ENCODE results near the gene ADAMTSL1. TPM values are rescaled to one million over a fixed set of nuclear protein-coding genes. Genes with fewer than 3 reads are reported as not detected.

ADAMTSL1 gene
- total RNA-seq, 2 donors from 2014 or later = 13.5 to 18.9 TPM

DNA sequence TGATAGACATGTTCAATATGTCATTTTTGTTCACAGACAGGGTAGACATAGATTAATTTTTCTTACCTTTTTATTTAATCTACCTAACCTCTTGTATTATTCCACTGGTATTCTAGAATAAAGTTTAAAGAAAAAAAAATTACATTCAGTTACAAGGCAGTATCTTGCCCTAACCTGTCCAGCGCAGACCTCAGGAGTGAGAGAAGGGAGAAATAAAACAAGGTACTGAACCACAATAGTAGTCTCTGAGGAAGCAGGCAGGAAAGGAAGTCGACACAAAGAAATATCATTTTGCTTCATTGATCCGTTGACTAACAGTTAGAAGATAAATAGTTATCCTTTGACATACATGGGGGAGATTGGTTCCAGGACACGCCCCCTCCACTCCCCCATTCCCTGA, 12.5 kb upstream of the ADAMTSL1 start:
- intact Hi-C loops (cut with DNase I, micrococcal nuclease) = no loop called here
- no peak for DNase-seq

DNA sequence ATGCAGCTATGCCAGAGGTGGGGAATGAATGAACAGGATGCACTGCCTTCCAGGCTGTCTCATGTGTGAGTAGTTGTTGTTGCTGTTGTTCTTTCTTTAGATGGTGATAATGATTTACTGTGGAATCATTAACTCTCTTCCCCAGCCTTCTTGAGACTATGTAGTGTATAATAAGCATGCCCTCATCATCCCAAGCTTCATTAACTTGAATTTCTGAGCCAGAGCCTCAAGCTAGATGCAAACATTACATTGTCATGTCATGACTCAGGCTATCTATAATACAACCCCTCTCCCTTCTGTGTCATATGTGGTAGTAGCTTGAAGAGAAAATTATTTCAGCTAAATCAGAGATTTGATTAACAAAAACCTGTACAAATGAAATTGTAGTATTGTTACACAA, 10.0 kb upstream of the ADAMTSL1 start:
- ATAC-seq (no peak), DNase-seq (no peak)
- intact Hi-C loops (cut with DNase I, micrococcal nuclease) = no loop called here

More for the DNA sequence above, 12.5 kb upstream of the ADAMTSL1 start:
- no peak for ATAC-seq

DNA sequence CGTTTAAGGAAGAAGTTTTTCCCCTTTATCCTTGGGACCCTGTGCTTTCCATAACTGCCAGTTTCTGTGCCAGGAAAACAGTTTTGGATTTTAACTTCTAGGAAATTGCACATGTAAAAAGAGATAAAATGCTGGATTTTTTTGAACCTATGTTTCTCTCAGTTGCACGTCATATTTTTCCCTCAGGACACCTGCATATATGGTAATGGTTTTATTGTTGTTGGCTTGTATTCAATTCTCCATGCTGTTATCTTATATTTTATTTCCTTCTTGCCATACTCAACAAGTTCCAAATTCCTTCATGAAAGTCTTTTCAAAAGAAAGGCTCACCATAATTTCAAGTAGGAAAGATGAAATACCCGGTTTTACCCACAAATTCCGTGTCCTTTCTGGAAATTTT, 7.9 kb upstream of the ADAMTSL1 start:
- ATAC-seq = peak; percentile 90
- no peak for DNase-seq
- intact Hi-C loops (cut with DNase I, micrococcal nuclease) = no loop called here

DNA sequence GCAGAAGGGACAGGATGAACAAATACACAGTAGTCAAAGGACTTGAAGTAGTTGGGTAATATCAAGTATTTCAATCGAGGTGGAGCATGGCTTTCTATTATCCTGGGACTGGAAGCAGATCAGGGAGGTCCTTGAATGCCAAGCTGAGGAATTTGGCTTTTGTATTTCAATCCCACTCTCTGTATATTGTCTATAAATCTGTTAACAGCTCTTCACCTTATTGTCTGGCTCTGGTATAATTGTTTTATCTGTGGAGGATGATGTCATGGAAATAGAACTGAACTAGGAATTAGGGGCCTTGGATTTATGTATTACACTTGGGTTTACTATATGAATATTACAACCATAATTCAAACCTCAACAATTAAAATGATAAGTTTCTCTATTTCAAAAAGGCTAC, 6.3 kb upstream of the ADAMTSL1 start:
- DNase-seq (no peak), ATAC-seq (no peak)
- intact Hi-C loops (cut with DNase I, micrococcal nuclease) = no loop called here

DNA sequence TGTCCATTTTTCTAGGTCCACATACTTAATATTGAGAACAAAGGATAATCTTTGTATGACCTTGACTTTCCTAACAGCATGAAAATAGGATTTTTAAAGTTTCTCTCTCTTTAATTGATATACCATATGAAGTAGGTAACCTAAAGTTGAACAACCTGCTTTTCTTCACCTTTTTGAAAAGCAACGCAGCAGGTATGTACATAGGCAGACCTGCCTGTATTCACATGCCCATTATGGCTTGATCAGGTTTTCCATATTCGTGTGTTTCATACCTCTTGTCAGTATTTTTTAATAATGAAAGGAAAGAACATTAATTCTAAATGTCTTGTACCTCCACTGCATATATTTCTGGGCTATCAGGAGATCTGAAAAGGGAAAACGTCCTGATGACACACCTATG, 1.5 kb upstream of the ADAMTSL1 start:
- intact Hi-C loops (cut with DNase I, micrococcal nuclease) = no loop called here
- ATAC-seq = no peak
- DNase-seq = no peak

GRCh38 chr9:18472841-18473251, 1.1 kb upstream of the ADAMTSL1 start:
- DNase-seq (no peak), ATAC-seq (peak; percentile 34)
- intact Hi-C loops (cut with DNase I, micrococcal nuclease) = no loop called here

DNA sequence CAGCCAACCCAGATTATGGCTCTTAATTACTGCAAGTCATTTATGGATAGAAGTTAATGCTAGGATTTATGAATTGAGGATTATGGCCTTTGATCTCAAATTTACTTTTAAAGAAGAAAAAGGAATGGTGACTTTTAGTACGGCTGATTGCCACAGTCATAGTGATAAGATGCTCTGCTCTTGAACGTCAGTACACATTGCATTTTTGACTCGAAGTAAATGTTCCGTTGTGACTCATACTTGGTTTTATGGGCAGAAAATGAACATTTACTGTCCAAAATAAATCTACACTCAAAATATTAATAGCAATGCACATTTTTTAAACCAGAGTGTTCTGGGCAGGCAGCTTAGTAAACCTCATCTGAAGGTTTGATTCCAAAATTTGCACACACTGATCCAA, 830 bp downstream of the ADAMTSL1 start:
- ATAC-seq (no peak), DNase-seq (no peak)
- intact Hi-C loops (cut with DNase I, micrococcal nuclease) = no loop called here

GRCh38 chr9:18477121-18477660, 3.2 kb downstream of the ADAMTSL1 start:
- intact Hi-C loops (cut with DNase I, micrococcal nuclease) = no loop called here

GRCh38 chr9:18477719-18478118, 3.8 kb downstream of the ADAMTSL1 start:
- intact Hi-C loops (cut with DNase I, micrococcal nuclease) = no loop called here
- ATAC-seq (no peak), DNase-seq (no peak)

More at GRCh38 chr9:18477121-18477660, 3.2 kb downstream of the ADAMTSL1 start:
- no peak for DNase-seq
- ATAC-seq = no peak

DNA sequence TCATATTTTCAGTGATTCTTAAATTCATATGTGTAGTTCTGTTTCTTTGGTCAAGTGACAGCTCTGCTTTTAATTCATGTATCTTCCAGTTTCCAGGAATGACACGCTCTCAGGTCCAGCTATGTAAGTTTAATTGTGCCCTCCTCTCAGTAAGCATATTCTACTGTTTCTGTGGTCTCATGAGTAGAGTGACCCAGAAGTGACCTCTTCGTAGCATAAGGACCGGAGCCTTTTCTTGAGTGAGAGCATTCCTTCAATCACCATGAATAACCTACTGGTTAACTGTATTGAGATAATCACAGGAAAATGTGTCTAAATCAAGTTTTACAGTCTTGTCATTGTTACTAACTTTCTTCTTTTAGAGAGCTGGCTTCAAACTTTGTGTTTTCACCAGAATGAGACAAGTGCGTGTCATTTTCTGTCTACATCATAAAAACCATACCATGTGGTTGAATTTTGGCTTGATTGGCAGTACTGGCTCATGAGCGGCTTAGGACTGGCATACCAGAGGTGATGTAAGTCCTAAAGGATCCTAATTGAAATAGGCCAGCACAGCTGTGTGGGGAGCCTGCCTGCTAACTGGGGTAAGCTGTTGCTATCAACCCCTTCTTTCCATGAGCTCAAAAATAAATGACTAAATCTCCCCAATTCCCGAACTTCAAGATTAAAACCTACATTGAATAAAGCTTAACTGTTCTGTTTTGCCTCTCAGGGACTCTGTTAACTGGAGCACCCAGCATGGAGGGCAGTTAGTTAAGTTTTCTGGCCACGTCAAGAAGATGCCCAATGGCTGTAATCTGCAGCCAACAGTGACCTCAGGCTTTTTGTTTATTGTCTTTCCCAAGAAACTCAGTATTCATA, 4.8 kb downstream of the ADAMTSL1 start:
- intact Hi-C loops (cut with DNase I, micrococcal nuclease) = no loop called here
- DNase-seq (no peak), ATAC-seq (no peak)

- no peak for DNase-seq
- ATAC-seq = no peak
Observed at GRCh38 chr9:18479405-18479804, 5.5 kb downstream of the ADAMTSL1 start.

GRCh38 chr9:18480662-18481093, 6.7 kb downstream of the ADAMTSL1 start:
- ATAC-seq (no peak), DNase-seq (no peak)
- intact Hi-C loops (cut with DNase I, micrococcal nuclease) = no loop called here

More at GRCh38 chr9:18479405-18479804, 5.5 kb downstream of the ADAMTSL1 start:
- intact Hi-C loops (cut with DNase I, micrococcal nuclease) = no loop called here

DNA sequence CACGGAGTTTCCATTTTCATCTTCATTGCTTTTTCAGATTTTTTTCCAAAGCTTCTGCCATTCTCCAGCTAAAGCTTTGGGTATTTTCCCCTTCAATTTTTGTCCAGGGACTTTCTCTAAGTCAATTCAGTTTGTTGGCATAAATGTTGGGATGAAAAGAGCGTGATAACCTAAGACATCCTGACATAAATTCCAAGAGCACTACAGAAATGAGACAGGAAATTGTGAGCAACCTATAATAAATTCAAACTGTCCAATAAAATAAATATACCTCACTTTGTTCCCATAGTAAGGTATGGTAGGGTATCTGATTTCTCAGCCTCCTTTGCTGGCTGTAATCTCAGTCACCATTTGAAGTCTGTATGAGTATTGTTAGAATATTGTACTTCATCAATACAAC, 8.4 kb downstream of the ADAMTSL1 start:
- DNase-seq = no peak
- no peak for ATAC-seq
- intact Hi-C loops (cut with DNase I, micrococcal nuclease) = no loop called here

GRCh38 chr9:18485714-18486113, 11.8 kb downstream of the ADAMTSL1 start:
- DNase-seq (no peak), ATAC-seq (no peak)
- intact Hi-C loops (cut with DNase I, micrococcal nuclease) = no loop called here

- no peak for ATAC-seq
- no peak for DNase-seq
- intact Hi-C loops (cut with DNase I, micrococcal nuclease) = no loop called here
Observed at GRCh38 chr9:18487611-18488010, 13.7 kb downstream of the ADAMTSL1 start.

GRCh38 chr9:18488886-18489285, 14.9 kb downstream of the ADAMTSL1 start:
- intact Hi-C loops (cut with DNase I, micrococcal nuclease) = no loop called here
- ATAC-seq (no peak), DNase-seq (no peak)

GRCh38 chr9:18489861-18490260, 15.9 kb downstream of the ADAMTSL1 start:
- intact Hi-C loops (cut with DNase I, micrococcal nuclease) = no loop called here
- no peak for ATAC-seq
- no peak for DNase-seq

- DNase-seq (no peak), ATAC-seq (no peak)
- intact Hi-C loops (cut with DNase I, micrococcal nuclease) = no loop called here
Observed at GRCh38 chr9:18490641-18491370, 16.9 kb downstream of the ADAMTSL1 start.

- DNase-seq (no peak), ATAC-seq (no peak)
- intact Hi-C loops (cut with DNase I, micrococcal nuclease) = no loop called here
Observed at GRCh38 chr9:18492612-18493011, 18.7 kb downstream of the ADAMTSL1 start.

GRCh38 chr9:18493451-18493993, 19.6 kb downstream of the ADAMTSL1 start:
- intact Hi-C loops (cut with DNase I, micrococcal nuclease) = no loop called here

More at GRCh38 chr9:18493451-18493993, 19.6 kb downstream of the ADAMTSL1 start:
- DNase-seq (no peak), ATAC-seq (no peak)
